AG04449 (cell line): Measurements from ENCODE around the gene KIF21B.

Source experiments
- CTCF ChIA-PET: fragments of 350-600 bp; formaldehyde crosslinking; extraction: SDS; loops from one replicate; lab custom pipeline; 2021; ENCODE audit warnings: antibody characterized with exemption; lab: Yijun Ruan, JAX
- POLR2A ChIA-PET: fragments of 400-600, 350-600 bp; formaldehyde crosslinking; extraction: SDS; loops from one replicate; lab custom pipeline; 2020; ENCODE audit warnings: antibody characterized with exemption, inconsistent platforms; lab: Yijun Ruan, JAX
- DNase-seq: peaks from one replicate; pipeline ENCODE4 v3.0.0-alpha.2; 2010; ENCODE audit warnings: low read depth, low spot score
- H3K4me3 ChIP-seq: 2 replicates; pipeline ENCODE4 v1.5.1; 2011; ENCODE audit warnings: low read depth, mild to moderate bottlenecking, control low read depth, low read length
- CTCF ChIP-seq: IDR thresholded peaks from one replicate; pipeline ENCODE4 v1.5.1; 2011; ENCODE audit warnings: mild to moderate bottlenecking, moderate library complexity, low read length, control low read depth, inconsistent platforms; ENCODE audit not compliant: insufficient read depth; ENCODE audit errors: missing control alignments

The KIF21B gene

DNA sequence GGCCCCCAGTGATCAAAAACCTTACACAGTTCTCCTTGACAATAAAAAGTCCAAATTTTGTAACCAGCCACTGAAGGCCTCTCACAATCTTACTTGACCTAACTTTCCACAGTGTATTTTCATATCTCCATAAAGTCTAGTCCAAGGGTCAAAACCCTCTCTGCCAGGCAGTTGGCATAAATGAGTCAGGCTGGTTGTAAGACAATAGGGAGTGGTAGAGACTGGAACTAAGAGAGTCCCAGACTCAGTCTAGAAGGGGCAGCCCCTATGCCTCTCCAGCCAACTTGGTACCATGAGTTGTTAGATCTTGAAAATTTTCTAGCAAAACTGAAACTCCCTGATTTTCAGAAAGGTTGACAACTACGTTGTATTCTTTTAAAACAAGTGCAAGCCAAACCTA is 21.0 kb downstream of the KIF21B start:
- CTCF ChIA-PET, result no interaction called here
- POLR2A ChIA-PET, result no interaction called here
- H3K4me3 ChIP-seq, result no peak overlapping the region
- no peak for DNase-seq
- no peak for TF ChIP-seq CTCF

GRCh38 chr1:201001962-201002361 is 21.6 kb downstream of the KIF21B start:
- ChIA-PET POLR2A (no interaction called here), CTCF (no interaction called here)
- no peak for DNase-seq
- TF ChIP-seq CTCF, result no peak
- H3K4me3 ChIP-seq, result no peak overlapping the region

DNA sequence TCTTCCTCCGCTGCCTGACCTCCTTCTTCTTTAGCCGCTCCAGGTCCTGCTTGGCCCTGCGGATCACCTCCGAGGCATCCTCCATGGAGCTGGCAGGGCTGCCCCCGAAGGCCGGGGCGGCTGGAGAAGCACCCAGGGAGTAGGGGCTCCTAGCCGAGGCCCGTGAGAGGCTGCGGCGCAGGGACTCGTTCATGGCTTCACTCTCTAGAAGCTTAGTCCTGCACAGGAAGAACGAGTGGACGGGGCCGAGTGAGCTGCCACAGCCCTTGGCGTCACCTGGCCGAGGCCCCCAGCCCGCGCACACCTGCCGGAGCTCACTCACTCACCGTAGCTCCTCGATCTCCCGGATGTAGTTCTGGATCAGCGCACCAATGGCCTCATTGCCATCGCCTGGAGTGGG is 23.1 kb downstream of the KIF21B start:
- POLR2A ChIA-PET, result no interaction called here
- TF ChIP-seq CTCF, result no peak
- DNase-seq, result no peak
- CTCF ChIA-PET, result interaction anchor here (1.0 kb wide), 1 partner anchor 28 kb away, joined by 3 read pairs; no protein-coding TSS in a partner anchor
- H3K4me3 ChIP-seq, result no peak overlapping the region

DNA sequence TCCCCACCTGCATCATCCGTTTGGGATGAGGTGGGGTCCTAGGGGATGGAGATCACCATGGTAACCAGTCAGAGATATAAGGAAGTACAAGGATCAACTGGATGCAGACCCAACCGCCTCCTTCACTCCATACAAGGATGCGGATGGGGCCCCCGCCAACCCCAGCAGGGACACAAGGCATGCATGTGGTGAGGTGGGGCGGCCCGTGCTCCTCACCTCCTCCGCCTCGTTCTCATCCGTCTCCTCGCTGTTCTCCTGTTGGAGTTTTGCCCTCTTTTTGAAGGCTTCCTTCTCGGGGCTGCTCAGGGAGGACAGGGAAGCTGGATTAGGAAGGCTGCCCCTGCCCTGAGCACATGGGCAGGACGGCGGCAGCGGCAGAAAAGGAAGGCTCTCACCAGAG is 23.8 kb downstream of the KIF21B start:
- ChIA-PET CTCF (interaction anchor here (1.0 kb wide), 1 partner anchor 27 kb away, joined by 3 read pairs; no protein-coding TSS in a partner anchor), POLR2A (no interaction called here)
- TF ChIP-seq CTCF, result no peak
- no peak overlapping the region for H3K4me3 ChIP-seq
- DNase-seq, result no peak

DNA sequence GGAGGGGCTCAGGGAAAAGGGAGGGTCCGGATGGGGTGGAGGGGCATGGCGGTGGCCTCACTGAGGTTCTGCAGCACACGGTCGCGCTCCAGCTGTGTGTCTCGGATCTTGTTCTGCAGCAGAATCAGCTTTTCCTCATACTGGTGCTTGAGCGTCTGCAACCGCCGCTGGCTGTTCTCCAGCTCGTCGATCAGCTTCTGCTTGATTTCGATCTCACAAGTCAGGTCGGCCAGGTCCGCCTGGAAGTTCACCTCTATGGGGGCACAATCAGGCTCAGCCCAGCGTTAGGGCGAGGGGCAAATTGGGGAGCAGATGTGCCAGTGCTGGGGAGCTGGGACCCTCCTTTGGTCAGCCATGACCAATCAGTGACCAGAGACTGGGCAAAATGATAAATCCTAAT is 25.2 kb downstream of the KIF21B start:
- ChIA-PET CTCF (interaction anchor here (1.0 to 1.5 kb wide), 3 partner anchors 9 to 44 kb away, joined by 4 to 6 read pairs (median 6); no protein-coding TSS in a partner anchor), POLR2A (no interaction called here)
- no peak overlapping the region for H3K4me3 ChIP-seq
- no peak for DNase-seq
- no peak for TF ChIP-seq CTCF

- TF ChIP-seq CTCF, result no peak
- ChIA-PET CTCF (interaction anchor here (14.0 kb wide), 1 partner anchor 19 kb away, joined by 141 read pairs; no protein-coding TSS in a partner anchor), POLR2A (no interaction called here)
- no peak overlapping the region for H3K4me3 ChIP-seq
- DNase-seq, result no peak
These were observed 31.0 kb downstream of the KIF21B start for GRCh38 chr1:200992382-200993048.
